Measurements from ENCODE around the gene KCNMA1.

The KCNMA1 gene

DNA sequence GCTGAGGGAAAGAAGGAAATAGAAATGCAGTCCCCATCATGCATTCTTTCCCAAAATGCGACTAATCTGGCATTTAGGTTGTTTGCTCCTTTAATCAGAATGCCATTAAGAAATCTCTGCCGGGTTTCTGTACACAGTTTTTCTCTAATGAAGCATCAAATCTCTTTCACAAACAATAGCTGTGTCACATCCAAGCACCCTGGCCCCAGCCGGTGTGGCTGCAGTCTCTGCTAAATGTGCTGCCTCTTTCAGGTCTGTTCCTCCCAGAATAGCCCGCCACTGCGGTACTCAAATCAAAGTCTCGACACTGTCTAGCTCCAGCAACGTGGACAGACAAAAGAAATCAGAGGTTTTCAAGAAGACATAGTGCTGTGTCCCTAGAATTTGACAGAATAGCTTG is 343.8 kb downstream of the KCNMA1 start:
- no peak for DNase-seq (ENCODE audit: low read depth)

DNA sequence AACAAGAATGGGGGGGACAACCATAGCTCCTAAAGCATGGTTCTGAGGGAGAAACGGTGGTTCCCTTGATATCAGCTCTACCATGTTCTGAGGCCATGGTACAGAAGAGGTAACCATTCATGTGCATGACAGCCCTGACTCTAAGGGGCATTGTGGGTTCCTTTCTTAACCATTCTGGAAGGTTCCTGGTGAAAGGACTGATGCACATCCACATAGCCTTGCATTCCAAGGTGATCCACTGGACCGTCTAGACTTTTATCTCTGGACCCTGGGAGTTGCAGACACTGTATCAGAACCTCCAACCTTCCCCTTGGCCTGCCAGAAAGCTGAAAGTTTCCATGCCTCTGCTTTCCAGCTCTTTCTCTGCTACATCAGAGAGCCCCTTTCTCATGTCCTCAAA is 344.3 kb downstream of the KCNMA1 start:
- no peak for DNase-seq (ENCODE audit: low read depth)

DNA sequence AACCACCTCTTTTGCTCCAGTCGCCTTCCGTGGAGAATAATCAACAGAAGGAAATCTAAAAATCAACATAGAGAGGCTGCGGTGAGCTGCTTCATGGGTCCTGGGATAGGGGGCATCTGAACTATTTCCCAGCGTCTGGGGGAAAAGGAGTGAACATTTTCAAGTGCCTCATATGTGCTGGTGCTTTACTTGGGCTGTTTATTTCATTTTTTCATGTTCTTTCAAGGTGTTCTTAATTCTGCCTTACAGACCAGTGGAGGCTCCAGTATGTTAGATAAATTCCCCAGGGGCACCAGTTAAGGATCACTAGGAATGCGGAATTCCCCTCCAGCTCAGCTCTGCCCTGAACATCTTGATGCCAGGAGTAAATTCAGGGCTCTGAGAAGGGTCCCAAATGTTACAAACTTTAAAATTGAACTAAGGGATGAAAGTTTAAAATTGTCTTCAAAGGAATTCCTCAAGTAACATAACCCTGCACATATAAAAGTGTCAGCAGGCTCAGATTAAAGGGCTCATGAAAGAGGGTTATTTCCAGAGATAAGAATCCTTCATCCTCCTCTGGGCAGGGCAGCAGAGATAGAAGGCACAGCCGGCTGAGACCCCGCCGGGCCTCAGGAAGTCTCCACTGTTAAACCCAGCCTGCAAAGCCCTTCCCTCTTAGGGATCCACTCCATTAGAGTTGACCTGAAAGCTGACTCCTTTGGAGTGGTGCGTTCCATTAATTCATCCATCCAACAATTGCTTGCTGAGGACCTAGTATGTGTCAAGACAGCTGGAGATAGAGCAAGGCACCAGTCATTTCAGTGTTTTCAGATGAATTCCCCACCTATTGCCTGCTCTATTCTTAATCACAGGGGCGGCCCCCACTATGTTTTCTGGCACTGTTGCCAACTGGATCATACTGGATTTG is 345.8 kb downstream of the KCNMA1 start:
- no peak for DNase-seq (ENCODE audit: low read depth)

DNA sequence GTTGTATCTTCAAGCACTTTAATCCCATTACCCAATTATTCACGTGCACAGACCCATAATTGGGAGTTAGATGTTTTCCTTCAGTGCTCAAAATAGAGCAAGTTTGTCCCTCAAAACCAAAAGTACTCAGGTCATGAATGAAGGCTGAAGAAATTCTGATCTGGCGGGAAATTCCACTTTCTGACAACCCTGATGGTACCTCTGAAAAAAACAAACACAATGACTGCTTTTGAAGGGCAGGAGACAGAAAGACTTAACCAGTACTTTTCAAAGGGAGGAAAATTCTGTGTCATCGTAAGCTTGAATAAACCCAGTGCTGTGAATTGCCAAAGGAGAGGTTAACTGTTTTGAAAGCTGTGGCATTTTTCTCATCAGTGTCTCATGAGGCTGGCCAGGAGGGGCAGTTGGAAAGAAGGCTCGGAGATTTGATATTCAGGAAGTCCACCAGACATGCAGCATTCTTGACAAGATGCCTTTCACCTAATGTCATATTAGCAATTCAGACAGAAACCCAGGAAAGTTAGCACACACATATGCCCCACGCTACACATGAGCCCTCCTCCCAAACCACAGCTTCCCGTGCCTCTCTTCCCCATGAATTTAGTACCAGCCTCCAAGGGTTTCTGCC is 347.0 kb downstream of the KCNMA1 start:
- peak; percentile 67 for DNase-seq (ENCODE audit: low read depth)

DNA sequence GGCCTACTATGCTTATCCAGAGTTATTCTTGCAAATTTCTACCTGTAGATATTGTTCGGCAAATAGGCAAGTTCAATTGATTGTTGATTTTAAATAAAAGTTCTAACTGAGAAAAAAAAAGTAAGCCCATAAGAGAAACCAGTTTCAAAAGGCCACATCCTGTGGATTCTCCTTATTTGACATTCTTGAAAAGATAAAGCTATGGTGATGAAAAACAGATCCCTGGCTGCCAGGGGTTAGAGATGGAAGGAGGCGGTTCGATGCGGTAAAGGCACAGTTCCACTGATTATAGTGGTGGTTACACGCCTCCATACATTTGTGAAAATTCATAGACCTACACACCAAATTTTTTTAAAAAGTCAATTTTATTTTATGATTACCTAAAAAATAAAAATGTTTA is 347.8 kb downstream of the KCNMA1 start:
- DNase-seq (ENCODE audit: low read depth) = no peak

DNA sequence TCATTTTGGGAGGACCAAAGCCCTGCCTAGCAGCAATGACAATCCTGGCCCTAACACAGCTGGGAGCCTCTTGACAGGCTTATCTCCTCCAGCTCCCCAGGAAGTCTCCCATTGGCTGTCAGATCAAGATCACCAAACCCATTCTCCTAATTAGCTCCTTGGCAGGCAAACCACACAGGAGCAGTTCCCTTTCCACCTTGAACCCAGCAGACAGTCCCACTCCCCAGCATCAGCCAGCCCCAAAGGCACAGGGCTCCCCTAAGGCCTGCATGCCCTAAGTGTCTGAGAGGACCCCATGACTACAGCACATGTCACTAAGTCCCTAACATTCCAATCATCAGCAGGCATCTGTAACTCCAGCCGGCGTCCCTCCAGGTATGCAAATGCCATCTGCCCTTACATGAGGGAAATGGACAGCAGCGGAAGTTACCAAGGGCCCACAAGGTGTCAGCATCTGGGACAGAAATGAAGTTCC is 348.5 kb downstream of the KCNMA1 start:
- no peak for DNase-seq (ENCODE audit: low read depth)

DNA sequence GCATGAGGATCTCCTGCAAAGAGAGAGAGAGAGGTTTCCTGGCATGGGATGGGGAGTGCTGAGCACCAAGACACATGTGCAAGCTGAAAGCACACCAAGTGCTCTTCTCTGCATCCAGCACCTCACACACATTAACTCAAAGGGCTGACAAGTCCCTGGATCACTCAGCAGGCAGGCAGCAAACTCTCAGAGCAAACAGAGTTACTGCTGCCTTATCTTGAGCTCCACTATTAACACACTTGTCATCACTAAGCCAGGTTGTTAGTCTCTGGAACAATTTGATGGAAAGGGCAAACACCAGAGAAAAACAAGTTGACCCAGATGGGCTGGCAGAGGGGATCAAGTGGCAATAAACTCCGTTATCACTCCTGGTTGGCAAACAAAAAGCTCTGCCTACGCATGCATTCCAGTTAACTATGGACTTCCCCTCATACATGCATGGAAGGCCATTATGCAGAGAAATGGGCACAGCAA is 349.9 kb downstream of the KCNMA1 start:
- no peak for DNase-seq (ENCODE audit: low read depth)

DNA sequence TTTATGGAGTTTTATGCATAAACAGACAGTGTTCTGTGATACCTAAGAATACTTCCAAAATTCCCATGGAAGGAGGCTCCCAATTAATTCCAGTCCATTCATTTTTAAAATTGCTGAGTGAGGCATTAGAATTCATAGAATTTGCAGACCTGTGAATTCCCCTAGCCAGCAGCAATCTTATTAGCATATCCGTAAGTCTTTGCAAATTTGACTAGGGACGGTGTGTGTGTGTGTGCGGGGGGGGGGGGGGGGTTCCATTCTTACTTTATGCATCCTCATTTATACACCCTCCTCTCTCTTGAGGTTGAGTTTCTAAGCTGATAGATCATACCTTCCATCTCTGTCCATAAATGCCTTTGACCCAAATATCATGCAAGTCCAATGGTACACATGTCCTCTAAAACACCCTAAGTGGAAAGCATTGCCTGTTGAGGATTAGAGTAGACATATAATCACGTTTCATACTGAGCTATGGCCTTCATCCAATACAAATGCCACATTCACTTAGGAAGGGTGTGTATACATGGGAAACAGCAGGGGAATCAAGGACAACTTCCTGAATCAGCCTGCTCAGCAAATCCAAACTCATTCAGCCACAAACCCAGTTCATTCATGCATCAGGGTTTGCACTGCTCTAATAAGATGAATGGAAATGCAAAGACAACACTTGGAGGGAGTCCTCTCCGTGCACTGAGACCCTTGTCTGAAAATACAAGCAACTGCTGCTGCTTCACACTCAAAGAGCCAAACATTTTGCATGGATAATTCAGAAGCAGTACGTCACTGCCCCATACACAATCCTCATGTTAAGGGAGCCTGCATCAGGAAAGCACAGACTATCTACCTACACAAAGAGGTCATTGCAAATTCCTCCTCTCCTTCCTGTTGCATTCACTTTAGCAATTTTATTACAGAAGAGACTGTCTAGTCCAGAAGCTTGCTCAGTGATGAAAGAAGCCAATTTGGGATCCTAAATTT is 350.8 kb downstream of the KCNMA1 start:
- no peak for DNase-seq (ENCODE audit: low read depth)

DNA sequence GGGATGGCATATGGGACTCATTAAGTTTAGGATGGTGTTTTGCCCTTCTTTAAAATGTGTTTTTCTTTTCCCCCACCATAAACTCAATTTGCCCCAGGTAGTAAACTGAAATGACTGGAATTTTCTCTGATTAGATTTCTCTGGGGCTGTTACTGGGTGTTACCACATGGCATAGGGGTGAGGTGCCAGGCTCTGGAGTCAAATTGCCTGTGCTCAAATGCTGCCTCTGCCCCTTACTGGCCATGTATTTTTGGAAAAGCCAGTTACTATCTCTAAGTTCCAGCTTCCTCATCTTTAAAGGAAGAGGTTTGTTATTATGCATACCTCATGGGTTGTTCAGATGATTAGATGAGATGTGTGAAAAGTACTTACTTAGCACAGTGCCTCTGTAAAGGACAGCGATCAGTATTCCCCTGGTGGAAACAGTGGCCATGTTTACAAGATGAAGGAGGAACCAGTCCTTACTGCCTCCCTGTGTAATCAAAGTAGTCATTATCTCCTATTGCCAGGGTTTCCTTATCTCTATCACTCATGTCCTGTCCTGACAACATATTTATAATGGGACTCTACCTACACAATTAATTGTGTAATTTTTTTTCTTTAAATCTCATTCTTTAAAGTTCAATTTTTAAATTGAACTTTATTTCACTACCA is 352.0 kb downstream of the KCNMA1 start:
- DNase-seq (ENCODE audit: low read depth) = no peak

DNA sequence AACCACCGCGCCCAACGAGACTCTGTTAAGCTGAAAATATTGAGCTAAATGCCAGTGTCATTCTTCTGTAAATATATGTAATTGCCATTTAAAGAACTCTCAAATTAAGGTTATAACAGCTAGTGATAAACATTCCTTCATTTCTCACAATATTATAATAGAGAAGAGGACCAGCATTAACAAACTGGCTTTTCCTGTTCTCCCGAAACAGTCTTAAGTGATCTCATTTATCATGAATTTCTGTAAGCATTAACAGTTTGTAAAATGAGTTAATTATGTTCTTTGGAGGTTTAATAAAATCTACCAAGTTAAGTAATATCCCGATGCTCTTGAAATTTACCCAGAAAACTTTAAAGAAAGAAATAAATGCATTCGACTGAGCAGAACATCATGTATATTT is 352.8 kb downstream of the KCNMA1 start:
- no peak for DNase-seq (ENCODE audit: low read depth)

DNA sequence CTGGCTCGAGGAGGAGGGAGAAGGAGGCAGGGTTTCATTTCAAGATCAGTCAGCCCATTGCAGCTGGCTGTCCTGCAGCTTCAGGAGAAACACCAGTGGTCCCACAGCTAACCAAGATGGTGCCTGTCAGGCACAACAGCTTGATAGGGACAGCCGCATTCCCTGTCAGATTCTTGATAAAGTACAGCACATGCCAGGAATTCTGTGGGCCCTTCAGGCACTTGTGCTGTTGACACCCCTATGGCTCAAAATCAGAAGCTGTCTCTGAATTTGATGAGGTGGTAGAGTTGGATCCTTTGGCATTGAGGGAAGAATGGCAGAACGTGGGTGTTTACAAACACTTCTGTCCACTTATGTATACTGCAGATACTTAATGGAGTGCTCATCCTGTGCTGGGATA is 354.3 kb downstream of the KCNMA1 start:
- no peak for DNase-seq (ENCODE audit: low read depth)

DNA sequence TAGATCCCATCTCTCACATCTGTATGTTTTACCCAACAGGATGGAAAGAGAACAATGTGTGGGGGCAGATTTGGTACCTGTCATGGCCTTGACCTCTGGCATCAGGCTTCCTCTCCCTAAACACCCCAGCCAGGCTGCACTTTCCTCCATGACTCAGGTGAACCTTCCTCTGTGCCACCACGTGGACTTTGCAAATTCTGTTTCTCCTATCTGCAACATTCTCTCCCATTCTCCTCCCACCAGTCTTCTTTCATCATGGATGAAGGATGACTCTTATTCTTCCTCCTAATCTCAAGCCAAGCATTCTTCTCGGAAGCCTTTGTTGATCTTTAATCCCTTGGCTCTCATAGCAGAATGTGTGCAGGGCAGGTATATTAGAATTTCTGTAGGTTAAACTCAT is 355.4 kb downstream of the KCNMA1 start:
- no peak for DNase-seq (ENCODE audit: low read depth)

DNA sequence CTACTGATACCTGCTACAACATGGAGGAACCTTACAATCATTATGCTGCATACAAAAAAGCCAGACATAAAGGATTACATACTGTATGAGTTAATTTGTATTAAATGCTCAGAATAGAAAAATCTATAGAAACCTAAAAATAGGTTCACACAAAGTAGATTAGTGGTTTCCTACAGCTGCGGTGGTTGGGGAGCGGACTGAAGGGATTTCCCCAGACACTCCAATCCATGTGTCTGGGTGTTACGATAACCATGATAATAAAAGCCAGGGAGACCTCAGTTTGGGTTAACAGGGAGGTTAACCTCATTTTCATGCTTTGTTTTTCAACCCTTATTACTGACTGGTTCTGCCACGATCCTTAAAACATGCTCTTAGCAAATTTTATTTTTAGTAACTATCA is 355.9 kb downstream of the KCNMA1 start:
- DNase-seq (ENCODE audit: low read depth) = no peak

DNA sequence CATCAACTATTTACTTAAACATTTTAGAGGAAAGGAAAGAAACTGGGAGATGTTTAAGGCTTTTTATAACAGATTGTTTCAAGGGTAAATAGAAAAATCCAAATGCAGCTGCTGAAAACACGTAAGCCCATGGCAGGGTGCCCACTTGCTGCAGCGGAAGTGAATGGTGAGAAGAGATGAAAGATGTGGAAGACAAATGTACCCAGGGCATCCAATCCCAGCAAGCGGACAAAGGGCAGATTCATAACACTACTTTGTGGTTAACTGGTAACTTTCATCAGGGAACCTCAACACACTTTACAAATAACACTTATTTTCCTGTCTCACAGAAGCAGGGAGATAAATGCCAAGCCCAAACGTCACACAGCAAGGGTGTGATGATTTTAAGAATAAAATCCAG is 358.4 kb downstream of the KCNMA1 start:
- DNase-seq (ENCODE audit: low read depth) = no peak

DNA sequence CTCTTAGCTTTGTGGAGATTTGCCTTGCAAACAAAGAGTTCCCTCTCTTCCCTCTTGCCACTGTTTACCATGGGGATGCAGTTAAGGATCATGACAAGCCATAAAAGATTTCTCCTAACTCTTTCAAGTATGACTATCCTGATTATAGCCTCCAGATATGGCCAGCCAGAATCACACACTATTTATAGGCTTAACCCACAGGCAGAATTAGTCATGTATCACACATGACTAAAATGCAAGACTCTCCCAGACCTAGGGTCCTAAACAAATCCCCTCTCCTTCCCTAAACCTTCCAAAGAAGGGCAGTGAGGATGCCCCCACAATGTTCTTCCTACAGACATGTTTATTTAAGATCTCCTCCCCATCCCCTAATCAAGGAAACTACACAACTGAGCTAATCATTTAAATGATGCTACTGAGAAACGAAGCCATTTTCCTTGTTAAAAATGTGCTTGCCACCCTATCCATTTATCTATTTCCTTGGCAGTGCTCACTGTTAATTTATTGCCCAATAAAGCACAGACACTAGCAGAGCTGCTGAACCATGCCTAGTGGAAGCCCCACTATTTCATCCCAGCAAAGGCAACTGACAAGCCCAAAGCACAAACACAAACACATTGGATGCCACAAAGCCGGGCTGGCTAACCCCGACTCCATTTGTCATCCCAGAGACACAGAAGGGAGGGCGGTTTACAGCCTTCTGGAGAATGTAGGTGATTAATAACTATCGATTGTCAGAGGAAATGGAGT is 363.4 kb downstream of the KCNMA1 start:
- DNase-seq (ENCODE audit: low read depth) = peak; percentile 33

DNA sequence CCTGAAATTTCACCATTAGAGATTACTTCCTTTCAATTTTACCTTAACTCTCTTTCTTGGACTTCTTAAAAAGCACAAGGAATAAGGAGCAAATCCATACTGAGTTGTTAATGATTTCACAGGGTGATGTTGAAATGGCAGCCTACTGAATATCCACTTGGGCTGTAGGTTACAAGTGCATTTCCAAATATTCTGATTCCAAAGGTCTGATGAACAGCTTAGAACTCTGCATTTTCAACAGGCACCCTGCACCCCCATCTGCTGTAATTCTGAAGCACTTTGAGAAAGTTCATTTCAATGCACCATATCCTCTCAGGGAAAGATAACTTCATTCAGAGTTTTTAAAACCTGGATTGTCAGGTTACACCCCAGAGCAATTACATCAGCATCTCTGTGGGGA is 368.4 kb downstream of the KCNMA1 start:
- no peak for DNase-seq (ENCODE audit: low read depth)

DNA sequence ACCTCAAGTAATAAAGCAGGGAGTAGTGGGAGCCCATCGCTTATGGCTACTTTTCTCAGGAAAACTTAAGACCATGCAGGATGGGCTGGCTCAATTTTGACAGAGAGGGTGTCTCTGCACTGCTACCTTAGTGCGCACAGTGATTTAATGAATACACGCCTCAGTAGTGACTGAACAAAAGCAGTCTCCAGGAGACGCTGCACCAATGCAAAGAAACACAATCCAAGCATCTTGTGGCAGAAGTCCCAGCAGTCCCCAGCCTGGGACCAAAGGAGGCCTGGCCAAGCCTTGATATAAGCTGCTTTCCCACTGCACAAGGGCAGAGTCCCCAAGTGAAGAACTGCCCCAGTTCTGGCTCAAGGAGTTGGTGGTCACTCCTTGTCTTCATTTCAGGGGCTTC is 368.9 kb downstream of the KCNMA1 start:
- DNase-seq (ENCODE audit: low read depth) = no peak

DNA sequence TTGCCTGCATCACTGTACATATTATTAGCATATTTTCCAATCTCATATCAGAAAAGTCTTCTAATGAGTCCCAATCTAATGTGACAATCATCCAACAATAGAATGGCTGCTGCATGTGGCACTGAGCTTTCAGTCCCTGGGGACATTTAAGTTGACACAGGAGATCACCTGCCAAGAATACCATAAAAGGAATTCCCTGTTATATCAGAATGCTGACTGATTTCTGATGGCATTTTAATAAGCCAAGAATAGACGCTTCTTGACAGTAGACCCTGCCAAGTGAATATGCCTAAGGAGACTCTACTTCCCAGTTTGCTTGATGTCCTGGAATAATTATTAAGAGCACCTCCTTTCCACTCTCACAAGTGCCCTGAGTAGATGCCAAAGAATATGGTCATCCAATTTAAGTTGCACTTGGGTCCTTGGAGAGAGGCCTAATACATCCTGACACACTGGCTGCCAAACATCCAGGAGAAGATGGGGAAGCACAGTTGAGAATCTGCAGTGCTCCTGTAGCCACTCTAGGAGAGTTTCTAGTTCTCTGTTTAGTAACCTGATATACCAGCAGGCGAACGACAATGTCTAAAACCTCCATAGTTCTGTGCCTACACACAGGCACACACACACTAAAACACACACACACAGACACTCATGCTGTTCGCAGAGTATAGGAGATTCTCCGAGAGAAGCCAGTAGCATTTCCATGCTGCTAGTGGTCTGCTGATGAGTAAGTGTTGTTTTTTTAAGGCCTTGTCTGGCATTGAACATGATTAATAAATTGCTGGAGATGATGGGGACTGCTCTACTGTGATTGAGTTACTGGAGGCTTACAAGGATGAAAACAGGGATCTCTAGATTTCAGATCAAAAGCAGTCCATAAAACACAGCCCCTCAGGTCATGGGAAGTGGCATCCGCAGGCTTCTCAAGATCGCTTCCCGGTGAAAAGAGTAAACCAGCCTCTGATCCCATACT is 369.6 kb downstream of the KCNMA1 start:
- DNase-seq (ENCODE audit: low read depth) = no peak

DNA sequence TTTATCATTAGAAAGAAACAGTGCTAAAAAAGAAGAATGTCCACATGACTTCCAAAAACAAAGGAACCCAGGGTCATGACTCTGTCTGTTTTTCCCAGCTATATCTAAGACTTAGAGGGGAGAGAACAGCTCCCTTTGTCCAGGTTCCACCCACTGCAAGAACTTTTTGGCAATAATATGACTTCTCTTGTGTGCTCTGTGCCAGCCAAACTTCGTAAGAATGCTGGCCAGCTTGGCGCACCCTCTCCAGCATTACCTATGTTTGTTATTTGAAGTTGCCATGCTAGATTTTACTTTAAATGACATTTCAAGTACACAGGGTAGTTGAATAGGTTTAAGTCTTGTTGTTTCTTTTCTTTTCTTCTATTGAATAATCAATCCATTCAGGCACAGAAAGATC is 371.4 kb downstream of the KCNMA1 start:
- DNase-seq (ENCODE audit: low read depth) = no peak

DNA sequence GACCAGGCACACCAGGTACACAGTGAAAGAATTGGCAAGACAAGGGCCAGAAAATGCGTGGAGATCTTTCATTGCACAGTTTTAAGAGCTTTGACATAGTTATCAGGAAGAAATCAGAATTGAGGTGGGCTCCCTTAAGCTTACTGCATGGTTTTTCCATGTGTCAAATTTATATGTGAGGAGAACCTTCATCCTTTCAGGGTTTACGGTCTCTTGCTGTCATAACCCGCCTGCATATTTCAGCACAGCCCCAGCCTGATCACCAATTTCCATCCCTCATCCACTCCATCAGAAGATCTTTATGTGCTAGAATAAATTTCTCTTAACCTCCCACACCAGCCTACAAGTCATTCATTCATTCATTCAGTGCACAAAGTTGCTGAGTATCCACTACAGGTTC is 373.1 kb downstream of the KCNMA1 start:
- no peak for DNase-seq (ENCODE audit: low read depth)
